Mesodermal cell (in vitro differentiated cells): ENCODE results near the gene TNIP1.

ENCODE experiments used
- H3K27ac ChIP-seq: 2 replicates; pipeline ENCODE4 v1.7.0; 2013; ENCODE audit warnings: mild to moderate bottlenecking, low read depth, low read length, moderate library complexity; ENCODE audit not compliant: severe bottlenecking
- H3K36me3 ChIP-seq: 2 replicates; pipeline ENCODE4 v1.7.1; 2013; ENCODE audit warnings: mild to moderate bottlenecking, low read length, moderate library complexity; ENCODE audit not compliant: control insufficient read depth, insufficient read depth
- H3K4me1 ChIP-seq: one replicate; pipeline ENCODE4 v1.7.1; 2013; ENCODE audit warnings: mild to moderate bottlenecking, low read length; ENCODE audit not compliant: insufficient read depth, control insufficient read depth, poor library complexity, severe bottlenecking
- H3K4me3 ChIP-seq: 2 replicates; pipeline ENCODE4 v1.7.0; 2013; ENCODE audit warnings: low read length, control low read depth, mild to moderate bottlenecking; ENCODE audit not compliant: insufficient read depth, poor library complexity, severe bottlenecking; ENCODE audit errors: extremely low read depth
- H3K9me3 ChIP-seq: 2 replicates; pipeline ENCODE4 v1.7.1; 2013; ENCODE audit warnings: mild to moderate bottlenecking, low read length, moderate library complexity; ENCODE audit not compliant: control insufficient read depth
- WGBS, 2 experiments: methylation state at CpG; one replicate each; pipeline ENCODE4 v1.1.5; 2013; ENCODE audit warnings: missing lambda C conversion rate in 2 of 2; ENCODE audit not compliant: insufficient coverage in 2 of 2; 5-methylcytosine and 5-hydroxymethylcytosine counted together

The TNIP1 gene

GRCh38 chr5:151074557-151074956 lies 6.3 kb downstream of the TNIP1 start:
- Histone ChIP-seq H3K9me3 (no peaks in the 10 kb centered on the region), H3K27ac (no peak overlapping the region), H3K4me3 (no peak overlapping the region), H3K36me3 (peaks cover 15% of the 10 kb centered on the region), H3K4me1 (peaks cover 17% of the 10 kb centered on the region)
- WGBS, 2 experiments: 100% methylated on average over 1 of the region's 2 CpGs; no CpG with 5 or more reads in 1 of the 2 experiments

- H3K27ac ChIP-seq: no peak overlapping the region
- H3K9me3 ChIP-seq: no peaks in the 10 kb centered on the region
- peaks cover 24% of the 10 kb centered on the region for H3K4me1 ChIP-seq
- 100% methylated on average over 1 of the region's 2 CpGs; no CpG with 5 or more reads in 1 of the 2 experiments for WGBS, 2 experiments
- H3K36me3 ChIP-seq: peaks cover 15% of the 10 kb centered on the region
- H3K4me3 ChIP-seq: no peak overlapping the region
Measured at GRCh38 chr5:151073280-151073679, 7.6 kb downstream of the TNIP1 start.

- Histone ChIP-seq H3K4me3 (no peak overlapping the region), H3K9me3 (no peaks in the 10 kb centered on the region), H3K36me3 (peaks cover 10% of the 10 kb centered on the region), H3K27ac (peak overlapping the region; percentile 33), H3K4me1 (peaks cover 25% of the 10 kb centered on the region)
- 75% methylated on average over 3 of the region's 5 CpGs; no CpG with 5 or more reads in 1 of the 2 experiments for WGBS, 2 experiments
Measured at GRCh38 chr5:151072630-151073025, 8.2 kb downstream of the TNIP1 start.

- peaks cover 13% of the 10 kb centered on the region for H3K36me3 ChIP-seq
- H3K4me3 ChIP-seq: no peak overlapping the region
- no peaks in the 10 kb centered on the region for H3K9me3 ChIP-seq
- WGBS, 2 experiments: 92 to 98% methylated on average over 6 to 7 of the region's 10 CpGs
- H3K4me1 ChIP-seq: peaks cover 30% of the 10 kb centered on the region
- H3K27ac ChIP-seq: peak overlapping the region; percentile 33
Measured at GRCh38 chr5:151071848-151072629, 8.8 kb downstream of the TNIP1 start.

- Histone ChIP-seq H3K9me3 (no peaks in the 10 kb centered on the region), H3K36me3 (peaks cover 10% of the 10 kb centered on the region), H3K4me3 (no peak overlapping the region), H3K4me1 (peaks cover 27% of the 10 kb centered on the region), H3K27ac (no peak overlapping the region)
- 89 to 100% methylated on average over 1 to 3 of the region's 4 CpGs for WGBS, 2 experiments
Measured at GRCh38 chr5:151071021-151071420, 9.8 kb downstream of the TNIP1 start.

- H3K27ac ChIP-seq: no peak overlapping the region
- no peak overlapping the region for H3K4me3 ChIP-seq
- peaks cover 27% of the 10 kb centered on the region for H3K4me1 ChIP-seq
- 100% methylated on average over 1 of the region's 2 CpGs for WGBS, 2 experiments
- H3K36me3 ChIP-seq: peaks cover 10% of the 10 kb centered on the region
- H3K9me3 ChIP-seq: no peaks in the 10 kb centered on the region
Measured at GRCh38 chr5:151070449-151070848, 10.4 kb downstream of the TNIP1 start.

- Histone ChIP-seq H3K4me1 (peaks cover 42% of the 10 kb centered on the region), H3K27ac (peak overlapping the region; percentile 39)
- 88 to 89% methylated on average over 7 to 10 of the region's 12 CpGs for WGBS, 2 experiments
Measured at GRCh38 chr5:151068433-151069197, 12.2 kb downstream of the TNIP1 start.

GRCh38 chr5:151067632-151068432 lies 13.0 kb downstream of the TNIP1 start:
- peaks cover 49% of the 10 kb centered on the region for H3K4me1 ChIP-seq
- 89 to 95% methylated on average over 10 of the region's 14 CpGs for WGBS, 2 experiments
- H3K4me3 ChIP-seq: no peak overlapping the region
- peak overlapping the region; percentile 39 for H3K27ac ChIP-seq
- H3K36me3 ChIP-seq: peaks cover 11% of the 10 kb centered on the region
- H3K9me3 ChIP-seq: no peaks in the 10 kb centered on the region

More at GRCh38 chr5:151068433-151069197, 12.2 kb downstream of the TNIP1 start:
- H3K36me3 ChIP-seq: peaks cover 9% of the 10 kb centered on the region
- no peak overlapping the region for H3K4me3 ChIP-seq
- H3K9me3 ChIP-seq: no peaks in the 10 kb centered on the region

- 82 to 90% methylated on average over 3 to 4 of the region's 6 CpGs for WGBS, 2 experiments
- H3K36me3 ChIP-seq: peaks cover 20% of the 10 kb centered on the region
- H3K4me3 ChIP-seq: no peak overlapping the region
- H3K27ac ChIP-seq: no peak overlapping the region
- H3K9me3 ChIP-seq: no peaks in the 10 kb centered on the region
- peaks cover 47% of the 10 kb centered on the region for H3K4me1 ChIP-seq
Measured at GRCh38 chr5:151066920-151067319, 13.9 kb downstream of the TNIP1 start.

GRCh38 chr5:151065609-151066008 lies 15.2 kb downstream of the TNIP1 start:
- H3K4me3 ChIP-seq: no peak overlapping the region
- H3K27ac ChIP-seq: no peak overlapping the region
- no CpG with 5 or more reads among the region's 1 CpG for WGBS, 2 experiments
- H3K4me1 ChIP-seq: peaks cover 43% of the 10 kb centered on the region
- peaks cover 33% of the 10 kb centered on the region for H3K36me3 ChIP-seq
- H3K9me3 ChIP-seq: no peaks in the 10 kb centered on the region
